Uterus (tissue), 2 donors: ENCODE measurements around the gene CFAP77.

Experiments used
- CTCF ChIP-seq, 4 experiments: fragments of 200-600 bp in 2 of 4; fragments of 450-650 bp in 2 of 4; sonication (generic) in 2 of 4; IDR thresholded peaks; one replicate each; pipeline ENCODE4 v1.5.1; 2016 to 2019; ENCODE audit warnings: antibody characterized with exemption in 4 of 4, mild to moderate bottlenecking in 2 of 4, moderate library complexity in 1 of 4
- POLR2A ChIP-seq, 2 donors: fragments of 450-650 bp; IDR thresholded peaks; one replicate each; pipeline ENCODE4 v1.6.1; 2016; ENCODE audit warnings: antibody characterized with exemption in 2 of 2, mild to moderate bottlenecking in 1 of 2, moderate library complexity in 1 of 2

GRCh38 chr9:132430998-132431397, 21.0 kb downstream of the CFAP77 start:
- TF ChIP-seq CTCF (IDR thresholded peaks at IDR 0.05), result no peak
- no peak for TF ChIP-seq POLR2A (IDR thresholded peaks at IDR 0.05)
